ENCODE data around the gene COMMD3.
A peak's percentile ranks its signal among the peaks of the same experiment; 100 is the strongest.

COMMD3 gene

DNA sequence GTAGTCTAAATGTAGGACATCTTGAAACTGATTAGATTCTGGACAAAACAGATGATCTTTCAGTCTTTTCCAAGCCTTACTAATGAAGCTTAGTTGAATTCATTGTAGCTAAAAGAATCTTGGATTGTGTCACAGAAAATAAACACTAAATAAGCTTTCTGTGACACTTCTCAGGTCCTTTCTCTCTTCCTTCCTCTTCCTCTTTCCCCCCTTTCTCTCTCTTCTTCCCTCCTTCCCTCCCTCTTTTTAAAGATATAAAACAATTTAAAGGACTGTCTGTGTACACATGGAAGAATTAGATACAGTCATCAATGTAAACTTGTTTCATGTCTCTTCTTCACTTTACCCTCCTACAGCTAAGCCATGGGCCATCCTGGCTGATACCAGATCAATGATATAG, 5.3 kb upstream of the COMMD3 start:
- no peaks in the 10 kb centered on the region for H3K27me3 ChIP-seq (replicated peaks in 2 of 5; ENCODE audit: control insufficient read depth in 4 of 5, insufficient read depth in 5 of 5, low read length in 4 of 5)
- DNase-seq = no peak
- CTCF ChIA-PET = no interaction called here
- H3K27ac ChIP-seq (ENCODE audit: insufficient read depth in 1 of 2, low read depth in 1 of 2, low read length in 2 of 2, poor library complexity in 1 of 2, severe bottlenecking in 2 of 2) = no peak overlapping the region
- POLR2A ChIA-PET = no interaction called here
- H3K4me1 ChIP-seq (ENCODE audit: control extremely low read depth in 1 of 4, control insufficient read depth in 4 of 4, insufficient read depth in 4 of 4, low read length in 3 of 4) = peaks cover 0 to 31% (median 8%) of the 10 kb centered on the region in 4 experiments
- no peaks in the 10 kb centered on the region for H3K36me3 ChIP-seq (ENCODE audit: control insufficient read depth in 4 of 4, insufficient read depth in 4 of 4, low read length in 3 of 4)
- no peaks in the 10 kb centered on the region for H3K9me3 ChIP-seq (ENCODE audit: control extremely low read depth in 1 of 5, control insufficient read depth in 4 of 5, insufficient read depth in 2 of 5, low read depth in 1 of 5, low read length in 4 of 5)
- H3K4me3 ChIP-seq (ENCODE audit: control insufficient read depth in 1 of 7, extremely low read depth in 1 of 7, insufficient read depth in 4 of 7, low read depth in 2 of 7, low read length in 6 of 7) = no peak overlapping the region

DNA sequence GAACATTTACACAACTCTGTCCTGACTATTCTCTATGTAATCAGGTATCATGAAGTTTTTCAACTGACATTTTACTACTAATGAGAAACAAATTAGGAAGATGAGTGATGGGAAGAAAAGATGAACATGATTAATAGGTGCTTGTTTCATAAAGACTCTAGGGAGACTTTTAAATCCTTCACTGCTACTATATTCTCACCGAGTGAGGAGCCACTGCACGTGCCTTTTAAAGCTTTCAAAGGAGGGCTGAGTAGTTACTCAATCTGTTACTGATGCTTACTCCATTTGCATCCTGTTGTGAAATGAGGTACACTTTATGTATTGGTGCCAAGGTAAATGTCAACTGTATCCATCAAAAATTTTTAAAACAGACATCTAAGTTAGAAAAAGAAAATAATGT, 1.3 kb upstream of the COMMD3 start:
- ChIA-PET CTCF (interaction anchor here (0.9 to 2.1 kb wide), 3 partner anchors 9 to 321 kb away, joined by 3 to 7 read pairs (median 6); no protein-coding TSS in a partner anchor), POLR2A (no interaction called here)
- peak overlapping the region in 6 of 7 experiments; percentile 88 to 98 (median 92) for H3K4me3 ChIP-seq (ENCODE audit: control insufficient read depth in 1 of 7, extremely low read depth in 1 of 7, insufficient read depth in 4 of 7, low read depth in 2 of 7, low read length in 6 of 7)
- whole genome bisulfite sequencing (ENCODE audit: insufficient coverage) = no CpG with 5 or more reads among the region's 2 CpGs
- no peaks in the 10 kb centered on the region for H3K27me3 ChIP-seq (replicated peaks in 2 of 5; ENCODE audit: control insufficient read depth in 4 of 5, insufficient read depth in 5 of 5, low read length in 4 of 5)
- peak overlapping the region in 1 of 2 experiments; percentile 92 for H3K27ac ChIP-seq (ENCODE audit: insufficient read depth in 1 of 2, low read depth in 1 of 2, low read length in 2 of 2, poor library complexity in 1 of 2, severe bottlenecking in 2 of 2)
- no peaks in the 10 kb centered on the region for H3K36me3 ChIP-seq (ENCODE audit: control insufficient read depth in 4 of 4, insufficient read depth in 4 of 4, low read length in 3 of 4)
- H3K9me3 ChIP-seq (ENCODE audit: control extremely low read depth in 1 of 5, control insufficient read depth in 4 of 5, insufficient read depth in 2 of 5, low read depth in 1 of 5, low read length in 4 of 5) = no peaks in the 10 kb centered on the region
- DNase-seq = peak in 2 of 3 donors; percentile 51 to 59
- H3K4me1 ChIP-seq (ENCODE audit: control extremely low read depth in 1 of 4, control insufficient read depth in 4 of 4, insufficient read depth in 4 of 4, low read length in 3 of 4) = peaks cover 5 to 64% (median 27%) of the 10 kb centered on the region in 4 experiments

DNA sequence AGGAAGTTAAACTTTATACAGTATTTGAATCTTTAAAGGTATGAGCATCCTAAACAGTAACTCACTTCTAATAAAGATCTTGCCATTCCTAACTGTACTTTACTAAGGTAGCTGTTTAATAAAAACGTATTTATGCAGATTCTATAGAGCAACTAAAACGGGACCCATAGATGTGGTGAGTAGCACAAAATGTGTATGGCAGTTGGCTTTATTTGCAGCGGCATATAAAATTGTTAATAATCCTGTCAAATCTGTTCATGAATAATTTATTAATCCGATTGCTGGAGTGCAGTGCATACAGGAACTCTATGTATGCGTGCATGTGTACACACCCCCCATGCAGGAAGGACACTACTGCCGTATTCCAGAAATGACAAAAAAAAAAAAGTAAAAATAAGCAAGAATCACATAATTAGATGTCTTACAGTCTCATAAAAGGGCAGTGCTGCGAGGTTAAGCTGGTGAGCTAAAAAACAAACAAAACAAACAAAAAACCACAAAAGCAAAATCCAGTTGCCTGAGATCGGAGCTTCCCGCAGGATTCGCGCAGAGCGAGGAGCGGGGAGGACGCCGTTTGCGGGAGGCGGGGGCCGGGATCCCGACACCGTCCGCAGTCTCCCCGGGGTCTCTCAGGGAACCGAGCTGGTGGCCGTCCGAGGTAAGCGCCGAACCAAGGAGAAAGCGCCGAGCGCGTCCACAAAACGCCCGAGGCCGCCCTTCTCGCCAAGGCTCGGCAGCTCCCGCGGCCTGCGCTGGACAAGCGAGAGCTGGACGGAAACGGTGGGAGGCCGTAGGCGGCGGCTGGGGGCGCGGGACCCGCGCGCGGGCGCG, 518 bp upstream of the COMMD3 start:
- DNase-seq = peak in 2 of 3 donors; percentile 40 to 53
- 0% methylated on average over 36 of the region's 53 CpGs for WGBS (ENCODE audit: insufficient coverage)
- peaks cover 5 to 68% (median 31%) of the 10 kb centered on the region in 4 experiments for H3K4me1 ChIP-seq (ENCODE audit: control extremely low read depth in 1 of 4, control insufficient read depth in 4 of 4, insufficient read depth in 4 of 4, low read length in 3 of 4)
- no peaks in the 10 kb centered on the region for H3K9me3 ChIP-seq (ENCODE audit: control extremely low read depth in 1 of 5, control insufficient read depth in 4 of 5, insufficient read depth in 2 of 5, low read depth in 1 of 5, low read length in 4 of 5)
- H3K27me3 ChIP-seq (replicated peaks in 2 of 5; ENCODE audit: control insufficient read depth in 4 of 5, insufficient read depth in 5 of 5, low read length in 4 of 5) = no peaks in the 10 kb centered on the region
- peak overlapping the region; percentile 88 to 98 (median 92) for H3K4me3 ChIP-seq (ENCODE audit: control insufficient read depth in 1 of 7, extremely low read depth in 1 of 7, insufficient read depth in 4 of 7, low read depth in 2 of 7, low read length in 6 of 7)
- POLR2A ChIA-PET = interaction anchor here (0.7 to 1.5 kb wide), 6 partner anchors 10 to 331 kb away, joined by 3 to 5 read pairs (median 4); no protein-coding TSS in a partner anchor
- CTCF ChIA-PET = interaction anchor here (0.6 to 2.1 kb wide), 5 partner anchors 25 to 322 kb away, joined by 3 to 7 read pairs (median 4); no protein-coding TSS in a partner anchor
- H3K27ac ChIP-seq (ENCODE audit: insufficient read depth in 1 of 2, low read depth in 1 of 2, low read length in 2 of 2, poor library complexity in 1 of 2, severe bottlenecking in 2 of 2) = peak overlapping the region; percentile 85 to 92
- H3K36me3 ChIP-seq (ENCODE audit: control insufficient read depth in 4 of 4, insufficient read depth in 4 of 4, low read length in 3 of 4) = no peaks in the 10 kb centered on the region

DNA sequence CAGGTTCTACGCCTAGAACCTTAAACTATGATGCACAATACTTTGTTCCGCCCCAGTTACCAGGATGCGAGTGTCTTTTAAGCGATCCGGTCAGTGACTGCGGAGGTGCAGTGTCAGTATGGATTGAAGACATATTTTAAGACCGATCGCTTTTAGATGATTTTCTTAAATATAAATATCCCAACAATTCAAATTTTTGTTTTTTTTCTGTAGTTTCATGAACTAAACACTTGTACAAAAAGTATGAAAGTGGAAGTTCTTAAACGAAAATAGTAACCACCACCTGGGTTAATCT, 835 bp downstream of the COMMD3 start:
- no peak for DNase-seq
- Histone ChIP-seq H3K27me3 (replicated peaks in 2 of 5; ENCODE audit: control insufficient read depth in 4 of 5, insufficient read depth in 5 of 5, low read length in 4 of 5) (peaks cover 0 to 3% (median 1%) of the 10 kb centered on the region in 5 experiments), H3K27ac (ENCODE audit: insufficient read depth in 1 of 2, low read depth in 1 of 2, low read length in 2 of 2, poor library complexity in 1 of 2, severe bottlenecking in 2 of 2) (peak overlapping the region; percentile 85 to 92), H3K4me1 (ENCODE audit: control extremely low read depth in 1 of 4, control insufficient read depth in 4 of 4, insufficient read depth in 4 of 4, low read length in 3 of 4) (peaks cover 6 to 66% (median 31%) of the 10 kb centered on the region in 4 experiments), H3K4me3 (ENCODE audit: control insufficient read depth in 1 of 7, extremely low read depth in 1 of 7, insufficient read depth in 4 of 7, low read depth in 2 of 7, low read length in 6 of 7) (peak overlapping the region in 6 of 7 experiments; percentile 88 to 98 (median 92)), H3K9me3 (ENCODE audit: control extremely low read depth in 1 of 5, control insufficient read depth in 4 of 5, insufficient read depth in 2 of 5, low read depth in 1 of 5, low read length in 4 of 5) (no peaks in the 10 kb centered on the region), H3K36me3 (ENCODE audit: control insufficient read depth in 4 of 4, insufficient read depth in 4 of 4, low read length in 3 of 4) (no peaks in the 10 kb centered on the region)
- no CpG with 5 or more reads among the region's 9 CpGs for WGBS (ENCODE audit: insufficient coverage)
- CTCF ChIA-PET = interaction anchor here (1.8 to 2.1 kb wide), 3 partner anchors 9 to 324 kb away, joined by 3 to 7 read pairs (median 6); no protein-coding TSS in a partner anchor
- POLR2A ChIA-PET = interaction anchor here (0.7 to 1.5 kb wide), 4 partner anchors 8 to 88 kb away, joined by 3 to 4 read pairs (median 4); no protein-coding TSS in a partner anchor

DNA sequence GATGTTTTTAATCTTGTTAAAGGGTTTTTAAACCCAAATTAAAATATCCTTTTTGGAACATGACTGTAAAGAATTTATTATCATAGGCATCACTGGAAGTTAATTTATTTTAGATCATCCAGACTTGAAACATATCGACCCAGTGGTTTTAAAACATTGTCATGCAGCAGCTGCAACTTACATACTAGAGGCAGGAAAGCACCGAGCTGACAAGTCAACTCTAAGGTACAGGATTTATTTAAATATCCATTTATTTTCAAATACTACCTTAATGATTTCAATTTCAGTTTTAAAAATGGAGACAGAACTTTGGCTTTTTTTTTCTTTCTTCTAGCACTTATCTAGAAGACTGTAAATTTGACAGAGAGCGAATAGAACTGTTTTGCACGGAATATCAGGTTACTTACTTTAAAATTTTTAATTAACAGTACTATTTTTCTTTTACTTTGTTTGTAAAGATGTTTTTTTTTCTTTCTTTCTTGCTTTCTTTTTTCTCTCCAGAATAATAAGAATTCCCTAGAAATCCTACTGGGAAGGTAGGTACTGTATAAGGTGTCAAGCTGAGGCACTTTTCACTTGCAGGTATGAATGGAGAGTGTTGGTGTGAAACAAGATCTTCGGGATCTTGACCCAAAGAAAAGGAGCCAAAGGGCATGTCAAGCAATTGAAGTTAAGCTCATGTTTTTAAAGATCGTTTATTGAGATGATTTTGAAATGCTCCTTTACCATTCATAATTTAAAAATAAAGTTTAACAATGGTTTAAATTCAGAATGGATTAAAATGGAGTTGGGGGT, 1.8 kb downstream of the COMMD3 start:
- WGBS (ENCODE audit: insufficient coverage) = 100% methylated on average over 1 of the region's 6 CpGs
- Histone ChIP-seq H3K27ac (ENCODE audit: insufficient read depth in 1 of 2, low read depth in 1 of 2, low read length in 2 of 2, poor library complexity in 1 of 2, severe bottlenecking in 2 of 2) (peak overlapping the region in 1 of 2 experiments; percentile 92), H3K4me3 (ENCODE audit: control insufficient read depth in 1 of 7, extremely low read depth in 1 of 7, insufficient read depth in 4 of 7, low read depth in 2 of 7, low read length in 6 of 7) (peak overlapping the region in 3 of 7 experiments; percentile 45 to 98 (median 92)), H3K36me3 (ENCODE audit: control insufficient read depth in 4 of 4, insufficient read depth in 4 of 4, low read length in 3 of 4) (no peaks in the 10 kb centered on the region), H3K9me3 (ENCODE audit: control extremely low read depth in 1 of 5, control insufficient read depth in 4 of 5, insufficient read depth in 2 of 5, low read depth in 1 of 5, low read length in 4 of 5) (no peaks in the 10 kb centered on the region), H3K4me1 (ENCODE audit: control extremely low read depth in 1 of 4, control insufficient read depth in 4 of 4, insufficient read depth in 4 of 4, low read length in 3 of 4) (peaks cover 12 to 75% (median 38%) of the 10 kb centered on the region in 4 experiments), H3K27me3 (replicated peaks in 2 of 5; ENCODE audit: control insufficient read depth in 4 of 5, insufficient read depth in 5 of 5, low read length in 4 of 5) (peaks cover 7 to 13% (median 8%) of the 10 kb centered on the region in 5 experiments)
- ChIA-PET POLR2A (no interaction called here), CTCF (interaction anchor here (1.8 kb wide), 1 partner anchor 8 kb away, joined by 3 read pairs; no protein-coding TSS in a partner anchor)
- DNase-seq = no peak

DNA sequence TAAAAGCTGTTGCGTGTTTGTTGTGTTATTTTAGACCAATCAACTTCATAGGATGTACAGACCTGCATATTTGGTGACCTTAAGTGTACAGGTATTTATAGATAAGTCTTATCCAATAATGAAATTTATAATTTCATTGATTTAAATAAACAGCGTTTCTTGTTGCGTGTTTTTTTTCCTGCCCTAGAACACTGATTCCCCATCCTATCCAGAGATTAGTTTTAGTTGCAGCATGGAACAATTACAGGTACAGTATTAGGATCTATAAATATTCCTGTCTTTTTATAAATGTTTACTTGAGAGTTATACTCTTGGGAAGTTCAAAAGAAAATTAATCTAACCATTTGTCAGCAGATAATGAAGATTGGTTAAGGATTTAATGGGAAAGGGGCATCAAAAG, 2.6 kb downstream of the COMMD3 start:
- DNase-seq = no peak
- Histone ChIP-seq H3K9me3 (ENCODE audit: control extremely low read depth in 1 of 5, control insufficient read depth in 4 of 5, insufficient read depth in 2 of 5, low read depth in 1 of 5, low read length in 4 of 5) (no peaks in the 10 kb centered on the region), H3K27ac (ENCODE audit: insufficient read depth in 1 of 2, low read depth in 1 of 2, low read length in 2 of 2, poor library complexity in 1 of 2, severe bottlenecking in 2 of 2) (peak overlapping the region in 1 of 2 experiments; percentile 86), H3K27me3 (replicated peaks in 2 of 5; ENCODE audit: control insufficient read depth in 4 of 5, insufficient read depth in 5 of 5, low read length in 4 of 5) (peaks cover 7 to 21% (median 9%) of the 10 kb centered on the region in 5 experiments), H3K4me3 (ENCODE audit: control insufficient read depth in 1 of 7, extremely low read depth in 1 of 7, insufficient read depth in 4 of 7, low read depth in 2 of 7, low read length in 6 of 7) (no peak overlapping the region), H3K36me3 (ENCODE audit: control insufficient read depth in 4 of 4, insufficient read depth in 4 of 4, low read length in 3 of 4) (no peaks in the 10 kb centered on the region), H3K4me1 (ENCODE audit: control extremely low read depth in 1 of 4, control insufficient read depth in 4 of 4, insufficient read depth in 4 of 4, low read length in 3 of 4) (peaks cover 12 to 75% (median 41%) of the 10 kb centered on the region in 4 experiments)
- no CpG with 5 or more reads among the region's 3 CpGs for WGBS (ENCODE audit: insufficient coverage)
- CTCF ChIA-PET = interaction anchor here (1.8 kb wide), 1 partner anchor 8 kb away, joined by 3 read pairs; no protein-coding TSS in a partner anchor
- POLR2A ChIA-PET = no interaction called here
